HG03442 (cell line): ENCODE results near the gene ELAVL1.

ENCODE experiments used
- ATAC-seq: cut with Tn5 transposase; IDR thresholded peaks from one replicate; pipeline ENCODE4 v1.9.1; 2021; ENCODE audit warnings: mild to moderate bottlenecking, moderate library complexity; ENCODE audit not compliant: unreplicated experiment

ELAVL1 gene

DNA sequence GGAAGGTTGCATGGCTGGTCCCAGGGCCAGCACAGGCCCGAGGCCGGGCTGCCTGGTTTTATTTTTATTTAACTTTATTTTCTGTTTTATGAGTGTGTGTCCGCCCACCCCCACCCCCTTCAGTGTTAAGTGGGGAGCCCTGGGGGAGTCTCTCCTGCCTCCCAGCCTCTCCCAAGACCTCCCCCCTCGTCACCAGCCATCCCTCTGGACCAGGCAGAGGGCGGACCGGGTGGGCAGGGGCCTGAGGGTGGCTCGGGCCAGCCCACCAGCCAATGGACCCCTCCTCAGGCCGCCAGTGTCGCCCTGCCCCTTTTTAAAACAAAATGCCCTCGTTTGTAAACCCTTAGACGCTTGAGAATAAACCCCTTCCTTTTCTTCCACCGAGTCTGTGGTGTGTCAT is 91.3 kb downstream of the ELAVL1 start:
- ATAC-seq: no peak

GRCh38 chr19:7913652-7914051 is 91.8 kb downstream of the ELAVL1 start:
- no peak for ATAC-seq

- no peak for ATAC-seq
Observed at GRCh38 chr19:7912697-7913564, 92.5 kb downstream of the ELAVL1 start.

DNA sequence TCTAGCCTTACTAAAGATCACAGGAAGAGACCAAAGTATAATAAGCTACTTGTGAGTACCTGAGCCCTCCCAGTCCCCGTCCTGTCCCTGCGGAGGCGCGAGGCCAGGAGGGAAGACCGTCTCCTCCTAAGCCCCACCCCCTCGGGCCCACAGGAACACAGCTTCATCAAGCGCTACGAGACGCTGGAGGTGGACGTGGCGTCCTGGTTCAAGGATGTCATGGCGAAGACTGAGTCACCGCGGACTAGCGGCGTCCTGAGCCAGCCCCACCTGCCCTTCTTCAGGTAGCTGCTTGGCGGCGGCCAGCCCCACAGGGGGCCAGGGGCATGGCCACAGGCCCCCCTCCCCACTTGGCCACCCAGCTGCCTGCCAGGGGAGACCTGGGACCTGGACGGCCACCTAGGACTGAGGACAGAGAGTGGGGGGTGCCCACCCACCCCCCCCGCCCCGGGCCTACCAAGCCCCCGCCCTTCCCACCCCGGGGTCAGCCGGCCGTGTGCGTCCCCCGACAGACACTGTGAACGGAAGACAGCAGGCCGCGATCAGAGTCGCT is 93.2 kb downstream of the ELAVL1 start:
- no peak for ATAC-seq

- ATAC-seq: no peak
Observed at GRCh38 chr19:7911508-7912143, 93.8 kb downstream of the ELAVL1 start.

GRCh38 chr19:7910321-7911161 is 94.9 kb downstream of the ELAVL1 start:
- ATAC-seq: no peak

DNA sequence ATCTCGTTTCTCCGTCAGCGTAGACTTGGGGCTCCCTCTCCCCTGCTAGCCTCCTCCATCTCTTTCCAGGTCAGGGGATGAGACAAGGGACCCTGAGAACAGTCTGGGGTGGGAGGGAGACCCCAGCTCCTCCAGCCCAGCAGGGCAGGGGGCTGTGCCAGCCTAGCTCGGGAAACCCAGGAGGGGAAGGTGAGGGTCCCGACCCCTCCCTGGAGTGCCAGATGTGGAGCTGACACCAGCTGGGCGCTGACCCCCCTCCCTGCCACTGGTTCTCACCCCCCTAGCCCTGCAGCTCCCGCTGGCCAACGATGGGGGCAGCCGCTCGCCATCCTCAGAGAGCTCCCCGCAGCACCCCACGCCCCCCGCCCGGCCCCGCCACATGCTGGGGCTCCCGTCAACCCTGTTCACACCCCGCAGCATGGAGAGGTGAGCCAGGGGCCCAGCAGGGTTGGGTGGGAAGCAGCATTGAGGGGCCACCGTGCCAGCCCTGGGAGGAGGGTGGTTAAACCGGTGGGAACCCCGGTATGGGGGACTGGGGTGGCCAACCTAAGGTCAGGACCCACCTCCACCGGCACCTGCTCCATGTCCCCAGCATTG is 95.9 kb downstream of the ELAVL1 start:
- ATAC-seq: no peak

GRCh38 chr19:7908742-7909461 is 96.5 kb downstream of the ELAVL1 start:
- no peak for ATAC-seq
